ENCODE data around the gene LRIG2.
"Not testable (repeated sequence)": the region's sequence is repeated elsewhere in the genome, so short reads cannot be mapped to it uniquely, and the experiment has no call there.

Gene LRIG2

GRCh38 chr1:113072141-113072756, 749 bp upstream of the LRIG2 start:
- no peak for DNase-seq

GRCh38 chr1:113073479-113073950, 517 bp downstream of the LRIG2 start:
- no peak for DNase-seq

GRCh38 chr1:113074237-113074636, 1.2 kb downstream of the LRIG2 start:
- no peak for DNase-seq

GRCh38 chr1:113077978-113078377, 5.0 kb downstream of the LRIG2 start:
- not testable (repeated sequence) for DNase-seq

- DNase-seq: no peak
These were observed 13.5 kb downstream of the LRIG2 start for GRCh38 chr1:113086541-113086940.

- DNase-seq: no peak
These were observed 16.0 kb downstream of the LRIG2 start for GRCh38 chr1:113088972-113089371.

- DNase-seq: no peak
These were observed 17.1 kb downstream of the LRIG2 start for GRCh38 chr1:113090051-113090450.

GRCh38 chr1:113091988-113092594, 19.1 kb downstream of the LRIG2 start:
- no peak for DNase-seq

GRCh38 chr1:113094506-113094905, 21.5 kb downstream of the LRIG2 start:
- DNase-seq: no peak

- no peak for DNase-seq
These were observed 22.9 kb downstream of the LRIG2 start for GRCh38 chr1:113095790-113096455.

- DNase-seq: no peak
These were observed 23.5 kb downstream of the LRIG2 start for GRCh38 chr1:113096493-113096892.

- DNase-seq: no peak
These were observed 28.6 kb downstream of the LRIG2 start for GRCh38 chr1:113101588-113101987.

- no peak for DNase-seq
These were observed 30.1 kb downstream of the LRIG2 start for GRCh38 chr1:113103048-113103447.

- no peak for DNase-seq
These were observed 31.0 kb downstream of the LRIG2 start for GRCh38 chr1:113103977-113104376.

- DNase-seq: no peak
These were observed 33.9 kb downstream of the LRIG2 start for GRCh38 chr1:113106910-113107309.

- no peak for DNase-seq
These were observed 37.0 kb downstream of the LRIG2 start for GRCh38 chr1:113109908-113110554.

- no peak for DNase-seq
These were observed 45.3 kb downstream of the LRIG2 start for GRCh38 chr1:113118266-113118665.

GRCh38 chr1:113123737-113124136, 50.7 kb downstream of the LRIG2 start:
- no peak for DNase-seq

- DNase-seq: no peak
These were observed 51.4 kb downstream of the LRIG2 start for GRCh38 chr1:113124366-113124765.

GRCh38 chr1:113125517-113125916, 52.5 kb downstream of the LRIG2 start:
- no peak for DNase-seq

GRCh38 chr1:113126207-113126606, 53.2 kb downstream of the LRIG2 start:
- DNase-seq: no peak

GRCh38 chr1:113128116-113128515, 55.1 kb downstream of the LRIG2 start:
- DNase-seq: no peak

GRCh38 chr1:113129529-113130185, 56.7 kb downstream of the LRIG2 start:
- no peak for DNase-seq

Measured in NCI-H1092 (cell line).